ENCODE results near the gene LEFTY2.
"Not testable (repeated sequence)": the region's sequence is repeated elsewhere in the genome, so short reads cannot be mapped to it uniquely, and the experiment has no call there.

LEFTY2 gene

GRCh38 chr1:225954753-225955152, 13.7 kb upstream of the LEFTY2 start:
- no peak overlapping the region for H3K4me3 ChIP-seq (ENCODE audit: low read depth, low read length)

- H3K4me3 ChIP-seq (ENCODE audit: low read depth, low read length): no peak overlapping the region
These were observed 12.3 kb upstream of the LEFTY2 start for GRCh38 chr1:225953315-225953714.

GRCh38 chr1:225950905-225951497, 10.0 kb upstream of the LEFTY2 start:
- no peak overlapping the region for H3K4me3 ChIP-seq (ENCODE audit: low read depth, low read length)

- no peak overlapping the region for H3K4me3 ChIP-seq (ENCODE audit: low read depth, low read length)
These were observed 8.0 kb upstream of the LEFTY2 start for GRCh38 chr1:225949041-225949440.

- H3K4me3 ChIP-seq (ENCODE audit: low read depth, low read length): no peak overlapping the region
These were observed 5.8 kb upstream of the LEFTY2 start for GRCh38 chr1:225946803-225947202.

GRCh38 chr1:225946082-225946620, 5.1 kb upstream of the LEFTY2 start:
- no peak overlapping the region for H3K4me3 ChIP-seq (ENCODE audit: low read depth, low read length)

- no peak overlapping the region for H3K4me3 ChIP-seq (ENCODE audit: low read depth, low read length)
These were observed 4.5 kb upstream of the LEFTY2 start for GRCh38 chr1:225945564-225945963.

- no peak overlapping the region for H3K4me3 ChIP-seq (ENCODE audit: low read depth, low read length)
These were observed 3.9 kb upstream of the LEFTY2 start for GRCh38 chr1:225944951-225945350.

GRCh38 chr1:225944387-225944786, 3.4 kb upstream of the LEFTY2 start:
- H3K4me3 ChIP-seq (ENCODE audit: low read depth, low read length): no peak overlapping the region

GRCh38 chr1:225943582-225943981, 2.6 kb upstream of the LEFTY2 start:
- H3K4me3 ChIP-seq (ENCODE audit: low read depth, low read length): no peak overlapping the region

- H3K4me3 ChIP-seq (ENCODE audit: low read depth, low read length): no peak overlapping the region
These were observed 1.6 kb upstream of the LEFTY2 start for GRCh38 chr1:225942574-225942973.

GRCh38 chr1:225941942-225942222, 862 bp upstream of the LEFTY2 start:
- no peak overlapping the region for H3K4me3 ChIP-seq (ENCODE audit: low read depth, low read length)

- H3K4me3 ChIP-seq (ENCODE audit: low read depth, low read length): no peak overlapping the region
These were observed 452 bp downstream of the LEFTY2 start for GRCh38 chr1:225940385-225941151.

- not testable (repeated sequence) for H3K4me3 ChIP-seq (ENCODE audit: low read depth, low read length)
These were observed 1.1 kb downstream of the LEFTY2 start for GRCh38 chr1:225939939-225940310.

- not testable (repeated sequence) for H3K4me3 ChIP-seq (ENCODE audit: low read depth, low read length)
These were observed 1.7 kb downstream of the LEFTY2 start for GRCh38 chr1:225939097-225939938.

- H3K4me3 ChIP-seq (ENCODE audit: low read depth, low read length): no peak overlapping the region
These were observed 3.7 kb downstream of the LEFTY2 start for GRCh38 chr1:225937048-225937968.

- H3K4me3 ChIP-seq (ENCODE audit: low read depth, low read length): no peak overlapping the region
These were observed 4.5 kb downstream of the LEFTY2 start for GRCh38 chr1:225936523-225936922.

- not testable (repeated sequence) for H3K4me3 ChIP-seq (ENCODE audit: low read depth, low read length)
These were observed 4.9 kb downstream of the LEFTY2 start for GRCh38 chr1:225936086-225936485.

GRCh38 chr1:225934711-225935110, 6.3 kb downstream of the LEFTY2 start:
- H3K4me3 ChIP-seq (ENCODE audit: low read depth, low read length): no peak overlapping the region

- no peak overlapping the region for H3K4me3 ChIP-seq (ENCODE audit: low read depth, low read length)
These were observed 7.9 kb downstream of the LEFTY2 start for GRCh38 chr1:225933072-225933471.
